H1 (cell line): ENCODE data around the gene TMEM63C. TPM values are rescaled to one million over a fixed set of nuclear protein-coding genes. Genes with fewer than 3 reads are reported as not detected.

ENCODE experiments used
- CTCF ChIA-PET: fragments of 300-600 bp; sonication (Branson Sonifier 250); formaldehyde crosslinking; loops from one replicate; lab custom pipeline; 2021; ENCODE audit not compliant: partially characterized antibody; lab: Charles Lee
- POLR2A ChIA-PET: fragments of 300-600 bp; sonication (Branson Sonifier 250); formaldehyde crosslinking; loops from one replicate; lab custom pipeline; 2021; ENCODE audit warnings: inconsistent platforms; ENCODE audit not compliant: partially characterized antibody; lab: Charles Lee
- DNase-seq, 2 experiments: peaks; one replicate each; pipeline versions ENCODE4 v3.0.0 to v3.0.0-alpha.2; 2010 to 2022; ENCODE audit warnings: low spot score in 2 of 2, low read depth in 1 of 2, mixed read lengths in 1 of 2
- FAIRE-seq: peaks from 2 replicates; lab custom pipeline; 2011; peaks lifted over from hg19 to GRCh38; lab: Jason Lieb, UNC
- H2AFZ ChIP-seq: 2 replicates; pipeline ENCODE4 v1.8.1; 2012; ENCODE audit warnings: low read length, inconsistent platforms
- H2AK5ac ChIP-seq: 2 replicates; pipeline ENCODE4 v1.6.1; 2013; ENCODE audit warnings: low read depth, low read length
- H2BK120ac ChIP-seq: replicated peaks from 2 replicates; pipeline ENCODE3; 2013; ENCODE audit warnings: low read depth, low read length, inconsistent platforms
- H2BK12ac ChIP-seq: 2 replicates; pipeline ENCODE4 v1.6.1; 2013; ENCODE audit warnings: low read depth, low read length
- H2BK15ac ChIP-seq: 2 replicates; pipeline ENCODE4 v1.6.1; 2013; ENCODE audit warnings: low read length
- H2BK20ac ChIP-seq: 2 replicates; pipeline ENCODE4 v1.6.1; 2013; ENCODE audit warnings: low read length
- H2BK5ac ChIP-seq: 2 replicates; pipeline ENCODE4 v1.6.1; 2013; ENCODE audit warnings: low read depth, low read length
- H3K14ac ChIP-seq: 2 replicates; pipeline ENCODE4 v1.6.1; 2013; ENCODE audit warnings: inconsistent platforms; ENCODE audit not compliant: insufficient read length
- H3K18ac ChIP-seq: 2 replicates; pipeline ENCODE4 v1.6.1; 2013; ENCODE audit warnings: low read length; ENCODE audit errors: extremely low read depth
- H3K23ac ChIP-seq: 2 replicates; pipeline ENCODE4 v1.6.1; 2013; ENCODE audit warnings: inconsistent platforms; ENCODE audit not compliant: insufficient read length
- H3K23me2 ChIP-seq: 2 replicates; pipeline ENCODE4 v1.6.1; 2013; ENCODE audit warnings: low read depth, low read length
- H3K27ac ChIP-seq: 2 replicates; pipeline ENCODE4 v1.6.1; 2011; ENCODE audit warnings: low read depth, low read length, inconsistent platforms
- H3K27me3 ChIP-seq, 4 experiments: replicated peaks in 1 of 4; 1 replicate in 1 of 4; 2 replicates in 3 of 4; pipeline versions ENCODE4 v1.6.1 to v1.8.1; 2011 to 2013; ENCODE audit warnings: low read length in 3 of 4, mild to moderate bottlenecking in 3 of 4, inconsistent platforms in 2 of 4, mixed read lengths in 2 of 4, moderate library complexity in 1 of 4; ENCODE audit not compliant: control insufficient read depth in 3 of 4, insufficient read depth in 3 of 4; ENCODE audit errors: extremely low read depth in 1 of 4
- H3K36me3 ChIP-seq, 4 experiments: 2 replicates each; pipeline versions ENCODE4 v1.6.1 to v1.8.1; 2011 to 2013; ENCODE audit warnings: mild to moderate bottlenecking in 4 of 4, low read length in 3 of 4, moderate library complexity in 2 of 4, control low read depth in 1 of 4, inconsistent platforms in 1 of 4; ENCODE audit not compliant: insufficient read depth in 4 of 4, control insufficient read depth in 2 of 4
- H3K4ac ChIP-seq: replicated peaks from 2 replicates; pipeline ENCODE3; 2013; ENCODE audit warnings: low read length, low read depth, mixed read lengths, inconsistent platforms; ENCODE audit not compliant: insufficient read length
- H3K4me1 ChIP-seq, 4 experiments: replicated peaks in 1 of 4; 1 replicate in 1 of 4; 2 replicates in 3 of 4; pipeline versions ENCODE4 v1.6.1 to v1.8.1; 2011 to 2013; ENCODE audit warnings: low read length in 3 of 4, inconsistent platforms in 2 of 4, mixed read lengths in 1 of 4; ENCODE audit not compliant: insufficient read depth in 4 of 4, control insufficient read depth in 3 of 4
- H3K4me2 ChIP-seq, 2 experiments: 2 replicates each; pipeline versions ENCODE4 v1.6.1 to v1.8.1; 2011 to 2013; ENCODE audit warnings: low read depth in 2 of 2, low read length in 2 of 2, control low read depth in 1 of 2, inconsistent platforms in 1 of 2, mild to moderate bottlenecking in 1 of 2; ENCODE audit not compliant: insufficient read depth in 1 of 2
- H3K4me3 ChIP-seq, 4 experiments: fragments of 200-600, 300-600 bp in 1 of 4; sonication (generic), shearing (Covaris generic), sonication (Bioruptor Twin) in 1 of 4; 2 replicates each; pipeline versions ENCODE4 v1.5.1 to v1.8.1; 2011 to 2016; ENCODE audit warnings: low read length in 4 of 4, low read depth in 3 of 4, control low read depth in 2 of 4, inconsistent platforms in 2 of 4, mild to moderate bottlenecking in 2 of 4, mixed read lengths in 1 of 4, moderate library complexity in 1 of 4; ENCODE audit not compliant: insufficient read depth in 2 of 4; ENCODE audit errors: extremely low read depth in 1 of 4
- H3K56ac ChIP-seq: replicated peaks from 2 replicates; pipeline ENCODE3; 2013; ENCODE audit warnings: low read depth, mild to moderate bottlenecking, mixed read lengths, low read length, inconsistent platforms; ENCODE audit not compliant: insufficient read length
- H3K79me1 ChIP-seq: 2 replicates; pipeline ENCODE4 v1.6.1; 2013; ENCODE audit warnings: low read depth, low read length, control low read depth
- H3K79me2 ChIP-seq, 2 experiments: 2 replicates each; pipeline versions ENCODE4 v1.6.1 to v1.8.1; 2012 to 2013; ENCODE audit warnings: low read length in 2 of 2, mild to moderate bottlenecking in 2 of 2, inconsistent platforms in 1 of 2; ENCODE audit not compliant: insufficient read depth in 2 of 2, control insufficient read depth in 1 of 2
- H3K9ac ChIP-seq, 4 experiments: replicated peaks in 1 of 4; 1 replicate in 1 of 4; 2 replicates in 3 of 4; pipeline versions ENCODE4 v1.6.1 to v1.8.1; 2011 to 2013; ENCODE audit warnings: low read depth in 3 of 4, low read length in 3 of 4, control low read depth in 2 of 4, mild to moderate bottlenecking in 2 of 4, moderate library complexity in 2 of 4, inconsistent platforms in 1 of 4; ENCODE audit errors: extremely low read depth in 1 of 4
- H3K9me3 ChIP-seq, 2 experiments: 2 replicates each; pipeline versions ENCODE4 v1.6.1 to v1.8.1; 2012 to 2013; ENCODE audit warnings: mild to moderate bottlenecking in 2 of 2, moderate library complexity in 2 of 2, control low read depth in 1 of 2, inconsistent platforms in 1 of 2, low read depth in 1 of 2, low read length in 1 of 2, mixed read lengths in 1 of 2; ENCODE audit not compliant: insufficient read depth in 2 of 2
- H4K20me1 ChIP-seq, 2 experiments: replicated peaks in 1 of 2; 2 replicates each; pipeline versions ENCODE3 to v1.8.1; 2011 to 2013; ENCODE audit warnings: inconsistent platforms in 2 of 2, low read length in 2 of 2, mild to moderate bottlenecking in 1 of 2; ENCODE audit not compliant: insufficient read depth in 2 of 2, control insufficient read depth in 1 of 2
- H4K5ac ChIP-seq: 2 replicates; pipeline ENCODE4 v1.6.1; 2013; ENCODE audit warnings: low read length, low read depth, mixed read lengths, inconsistent platforms; ENCODE audit not compliant: insufficient read length
- H4K8ac ChIP-seq: 2 replicates; pipeline ENCODE4 v1.8.0; 2013; ENCODE audit warnings: mild to moderate bottlenecking, moderate library complexity, low read length, inconsistent platforms; ENCODE audit not compliant: insufficient read depth; ENCODE audit errors: extremely low read depth
- H4K91ac ChIP-seq: replicated peaks from 2 replicates; pipeline ENCODE3; 2013; ENCODE audit warnings: low read length, mixed read lengths, inconsistent platforms; ENCODE audit not compliant: insufficient read length
- RAD21 ChIP-seq, 2 experiments: IDR thresholded peaks in 1 of 2; conservative IDR thresholded peaks in 1 of 2; 2 replicates each; pipeline ENCODE4 v1.6.1; 2011; ENCODE audit warnings: low read depth in 2 of 2, low read length in 2 of 2, improper control_type of control experiment in 1 of 2, inconsistent platforms in 1 of 2, mild to moderate bottlenecking in 1 of 2, moderate library complexity in 1 of 2
- SIRT6 ChIP-seq: IDR thresholded peaks from one replicate; pipeline ENCODE4 v1.7.1; 2012; ENCODE audit warnings: low read length, inconsistent platforms
- TAF7 ChIP-seq: optimal IDR thresholded peaks from 2 replicates; pipeline ENCODE3; 2011; ENCODE audit warnings: low read depth, mild to moderate bottlenecking, inconsistent platforms, low read length, moderate library complexity, borderline replicate concordance
- WGBS, 2 experiments: shearing (Covaris generic) in 1 of 2; methylation state at CpG; one replicate each; pipeline versions ENCODE4 v1.1.6 to v1.1.7; 2013 to 2015; ENCODE audit warnings: low lambda C conversion rate in 2 of 2, mixed read lengths in 2 of 2, inconsistent platforms in 1 of 2, low coverage in 1 of 2, missing lambda C conversion rate in 1 of 2; ENCODE audit not compliant: insufficient replicate concordance in 2 of 2, insufficient coverage in 1 of 2, insufficient read length in 1 of 2; ENCODE audit errors: extremely low coverage in 1 of 2, missing lambda C conversion rate in 1 of 2; 5-methylcytosine and 5-hydroxymethylcytosine counted together
- polyA plus RNA-seq, 7 experiments: library from polyadenylated mRNA; depleted of rRNA in 3 of 7; stranded (reverse) in 5 of 7; unstranded in 2 of 7; fragments of >200 nt in 5 of 7; fragments of 200-250 nt in 2 of 7; gene quantifications; 1 replicate in 5 of 7; 2 replicates in 1 of 7; 4 replicates in 1 of 7; pipeline versions ENCODE4 v1.2.1 to v1.2.3, GENCODE V29; 2011 to 2013; ENCODE audit warnings: missing spikeins in 2 of 7, mixed read lengths in 2 of 7
- total RNA-seq: library from RNA; stranded (reverse); fragmentation: NEBNext Ultra II Directional; extraction: Animal tissue kit (Norgen Biotek cat#: 25700); gene quantifications from 2 replicates; pipeline ENCODE4 v1.2.1, GENCODE V29; 2021

TMEM63C gene
- total and polyA plus RNA-seq, 2 of the 8 experiments (the other 6 are each of a cell fraction or from before 2014, with no cell fraction given): 3.0 to 7.6 TPM

DNA sequence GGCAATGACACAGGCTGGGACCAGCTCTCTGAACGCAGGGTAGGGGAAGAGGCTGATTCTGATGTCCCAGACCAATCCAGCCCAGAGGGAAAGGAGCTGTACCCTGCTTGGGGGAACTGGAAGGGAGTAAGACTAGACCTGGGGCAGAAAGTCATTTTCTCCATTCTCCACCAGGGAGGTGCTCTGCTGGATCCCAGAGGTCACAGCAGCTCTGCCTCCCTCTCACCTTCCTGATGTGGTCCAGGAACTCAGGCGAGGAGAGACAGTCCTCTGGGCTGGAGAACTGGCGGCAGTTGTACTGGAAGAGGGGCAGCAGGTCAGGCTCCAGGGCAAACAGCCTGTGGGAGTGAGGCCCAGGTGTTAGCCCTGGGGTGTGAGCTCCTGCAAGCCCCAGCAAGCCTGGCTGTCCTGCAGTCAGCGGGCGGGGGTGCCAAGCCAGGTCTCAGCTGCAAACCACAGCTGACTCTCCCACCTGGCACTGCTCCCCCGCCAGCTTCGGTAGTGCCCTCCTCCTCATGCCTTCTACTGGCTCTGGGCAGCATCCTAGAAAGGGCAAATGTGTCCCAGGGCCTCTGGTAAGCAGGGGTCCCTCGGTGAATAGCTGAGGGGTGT lies 87.5 kb downstream of the TMEM63C start:
- Histone ChIP-seq H2BK15ac (no peak overlapping the region; the same call in 1 of the 2 replicates), H3K4me2 (no peak overlapping the region; a peak in 1 of 4 replicates), H4K91ac (no peak overlapping the region), H2AFZ (no peak overlapping the region), H2BK5ac (no peak overlapping the region), H4K8ac (peak overlapping the region; percentile 46), H3K36me3 (0 out of 8 replicates have a peak, but pooled peaks cover 0 to 5% (median 0%) of the 10 kb centered on the region in 4 experiments), H2BK12ac (no peak overlapping the region), H2AK5ac (no peak overlapping the region), H4K20me1 (no peaks in the 10 kb centered on the region), H3K27me3 (peaks cover 15 to 49% (median 41%) of the 10 kb centered on the region in 4 experiments), H3K79me2 (no peaks in the 10 kb centered on the region), H3K9ac (no peak overlapping the region), H3K9me3 (no peaks in the 10 kb centered on the region), H3K23ac (no peak overlapping the region), H3K4ac (no peak overlapping the region), H3K18ac (no peak overlapping the region), H3K27ac (no peak overlapping the region), H4K5ac (no peak overlapping the region), H3K56ac (no peak overlapping the region), H3K79me1 (no peaks in the 10 kb centered on the region), H2BK120ac (no peak overlapping the region), H3K4me1 (peaks cover 0 to 9% (median 5%) of the 10 kb centered on the region in 4 experiments; a peak in 3 of 7 replicates), H2BK20ac (no peak overlapping the region), H3K4me3 (no peak overlapping the region), H3K23me2 (peaks cover 5% of the 10 kb centered on the region; the same call in 1 of the 2 replicates), H3K14ac (no peak overlapping the region)
- 76% methylated on average over 8 of the region's 8 CpGs; no CpG with 5 or more reads in 1 of the 2 experiments for WGBS, 2 experiments
- FAIRE-seq: no peak
- ChIA-PET CTCF (interaction anchor here (0.5 to 5.8 kb wide), 14 partner anchors 11 to 245 kb away, joined by 3 to 25 read pairs (median 4); no protein-coding TSS in a partner anchor), POLR2A (no interaction called here)
- TF ChIP-seq TAF7 (no peak), RAD21 (IDR thresholded peaks at IDR 0.05 in 1 of 2, conservative IDR thresholded peaks at IDR 0.05 in 1 of 2; ENCODE audit: low read depth in 2 of 2, low read length in 2 of 2) (peak in 1 of 2 experiments; percentile 5; a peak in 1 of 4 replicates), SIRT6 (no peak)
- DNase-seq: no peak
